Gastrocnemius medialis (tissue), 4 donors: ENCODE results near the gene PPP1R37.

ENCODE experiments used
- CTCF ChIP-seq, 5 experiments: fragments of 450-650 bp in 3 of 5; fragments of 200-600 bp in 2 of 5; sonication (generic) in 2 of 5; IDR thresholded peaks in 4 of 5; conservative IDR thresholded peaks in 1 of 5; 1 replicate in 4 of 5; 2 replicates in 1 of 5; pipeline ENCODE4 v1.5.1; 2016 to 2019; ENCODE audit warnings: antibody characterized with exemption in 5 of 5, mild to moderate bottlenecking in 3 of 5, moderate library complexity in 3 of 5
- POLR2A ChIP-seq, 2 donors: fragments of 450-650 bp; IDR thresholded peaks; one replicate each; pipeline ENCODE4 v1.6.1; 2017; ENCODE audit warnings: antibody characterized with exemption in 2 of 2, mild to moderate bottlenecking in 2 of 2, moderate library complexity in 2 of 2

- TF ChIP-seq CTCF (IDR thresholded peaks at IDR 0.05 in 4 of 5, conservative IDR thresholded peaks at IDR 0.05 in 1 of 5), result no peak
- TF ChIP-seq POLR2A (IDR thresholded peaks at IDR 0.05), result no peak
Observed at GRCh38 chr19:45078390-45079062, 14.5 kb upstream of the PPP1R37 start.
